Caco-2 (cell line): Measurements from ENCODE around the gene MYOD1. TPM values are rescaled to one million over a fixed set of nuclear protein-coding genes. Genes with fewer than 3 reads are reported as not detected.

Experiments used
- BruUV-seq: library from RNA; stranded (reverse); fragments of 400-500 nt; replicated peaks from 2 replicates; lab custom pipeline; 2021; lab: Mats Ljungman, UMichigan
- CTCF ChIA-PET: fragments of 300-600 bp; sonication (Branson Sonifier 250); formaldehyde crosslinking; loops from one replicate; lab custom pipeline; 2022; ENCODE audit warnings: antibody characterized with exemption; lab: Charles Lee
- POLR2A ChIA-PET: fragments of 300-600 bp; sonication (Branson Sonifier 250); formaldehyde crosslinking; loops from one replicate; lab custom pipeline; 2022; ENCODE audit warnings: antibody characterized with exemption; lab: Charles Lee
- DNase-seq, 2 experiments: peaks; one replicate each; pipeline versions ENCODE4 v3.0.0 to v3.0.0-alpha.2; 2020 to 2022
- H3K27me3 ChIP-seq: replicated peaks from 2 replicates; pipeline ENCODE4 v1.6.0; 2011; ENCODE audit warnings: low read length; ENCODE audit not compliant: control insufficient read depth, insufficient read depth
- H3K36me3 ChIP-seq: 2 replicates; pipeline ENCODE4 v1.5.1; 2011; ENCODE audit warnings: low read length; ENCODE audit not compliant: control insufficient read depth, insufficient read depth
- H3K4me1 ChIP-seq: fragments of 250-450 bp; sonication (Bioruptor Pico); 2 replicates; pipeline ENCODE4 v1.5.1; 2020; ENCODE audit warnings: mild to moderate bottlenecking
- H3K4me3 ChIP-seq: 2 replicates; pipeline ENCODE4 v1.5.1; 2011; ENCODE audit warnings: low read depth, mild to moderate bottlenecking, control low read depth, low read length
- H3K9me3 ChIP-seq: fragments of 250-450 bp; sonication (Bioruptor Pico); 2 replicates; pipeline ENCODE4 v1.5.1; 2020; ENCODE audit warnings: mild to moderate bottlenecking, moderate library complexity
- H3K27ac Mint-ChIP-seq: one replicate; pipeline ENCODE4 v1.8.0; 2022; ENCODE audit warnings: mixed read lengths; ENCODE audit not compliant: unreplicated experiment
- H3K27me3 Mint-ChIP-seq: one replicate; pipeline ENCODE4 v1.8.0; 2022; ENCODE audit warnings: mixed read lengths; ENCODE audit not compliant: insufficient read depth, unreplicated experiment
- H3K36me3 Mint-ChIP-seq: one replicate; pipeline ENCODE4 v1.8.0; 2022; ENCODE audit warnings: mild to moderate bottlenecking, mixed read lengths; ENCODE audit not compliant: insufficient read depth, unreplicated experiment
- H3K4me1 Mint-ChIP-seq: one replicate; pipeline ENCODE4 v1.8.0; 2022; ENCODE audit warnings: low read depth, mixed read lengths; ENCODE audit not compliant: unreplicated experiment
- H3K4me3 Mint-ChIP-seq: one replicate; pipeline ENCODE4 v1.8.0; 2022; ENCODE audit warnings: mild to moderate bottlenecking, moderate library complexity, mixed read lengths; ENCODE audit not compliant: unreplicated experiment
- H3K9me3 Mint-ChIP-seq: one replicate; pipeline ENCODE4 v1.8.0; 2022; ENCODE audit warnings: mixed read lengths; ENCODE audit not compliant: unreplicated experiment
- intact Hi-C: fragments of 100-400 bp; cut with micrococcal nuclease; formaldehyde crosslinking; loops from one replicate; pipeline ENCODE4 v1.10.0; 2022; ENCODE audit not compliant: unreplicated experiment
- total RNA-seq: library from RNA; stranded (reverse); gene quantifications from 2 replicates; pipeline ENCODE4 v1.2.3, GENCODE V29; 2022
- TF ChIP-seq, protein P1 (sequence below), 2 experiments: fragments of 200-600 bp in 1 of 2; IDR thresholded peaks; 1 replicate in 1 of 2; 2 replicates in 1 of 2; pipeline versions ENCODE4 v1.5.1 to v1.8.0; 2011 to 2022; ENCODE audit warnings: antibody characterized with exemption in 1 of 2, control low read depth in 1 of 2, inconsistent platforms in 1 of 2, low read depth in 1 of 2, low read length in 1 of 2, mild to moderate bottlenecking in 1 of 2, moderate library complexity in 1 of 2; ENCODE audit not compliant: insufficient read depth in 1 of 2, severe bottlenecking in 1 of 2, unreplicated experiment in 1 of 2

Gene MYOD1
- total RNA-seq, 1 experiment from 2014 or later: not detected

DNA sequence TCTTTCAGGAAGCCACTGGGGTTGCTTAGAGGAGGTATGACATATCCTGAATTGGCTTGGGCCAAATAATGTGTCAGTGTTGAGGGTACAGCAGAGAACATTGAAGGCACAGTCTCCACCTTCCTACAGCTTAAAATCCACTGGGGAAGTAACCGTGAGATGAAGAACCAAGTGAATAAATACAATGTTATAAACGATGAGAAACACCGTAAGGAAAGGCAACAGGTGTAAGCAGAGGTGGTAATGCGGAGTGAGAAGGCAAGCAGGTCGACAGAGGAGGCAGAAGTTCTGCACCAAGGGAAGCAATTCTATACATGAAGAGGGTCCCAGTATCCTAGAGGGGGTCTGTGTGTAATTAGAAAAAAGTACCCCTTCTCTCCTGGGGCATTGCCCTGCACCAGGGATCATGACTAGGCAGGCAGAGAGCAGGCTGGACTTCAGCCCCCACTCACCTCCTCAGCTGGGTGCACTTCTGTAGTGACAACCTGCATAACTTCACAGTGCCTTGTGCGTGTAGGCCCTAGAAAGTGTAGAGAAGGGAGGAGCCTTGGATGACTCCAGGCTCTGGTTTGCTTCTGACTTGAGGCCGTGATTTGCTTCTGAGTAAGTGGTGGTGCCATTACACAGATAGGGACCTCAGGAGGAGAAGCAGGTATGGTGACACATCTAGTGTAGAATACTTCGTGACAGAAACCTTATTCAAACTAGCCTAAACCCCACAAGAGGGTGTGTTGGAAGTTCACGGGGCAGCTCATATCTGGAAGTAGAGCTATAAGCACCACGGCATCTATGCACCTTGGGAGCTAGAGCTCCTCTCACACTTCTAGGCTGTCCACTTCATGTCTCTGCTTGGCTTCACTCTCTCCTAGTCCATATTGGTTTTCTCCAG is 4.9 kb downstream of the MYOD1 start:
- Mint-ChIP-seq H3K4me1 (no peaks in the 10 kb centered on the region), H3K36me3 (no peaks in the 10 kb centered on the region), H3K9me3 (no peaks in the 10 kb centered on the region), H3K27ac (no peak overlapping the region), H3K27me3 (peaks cover 19% of the 10 kb centered on the region), H3K4me3 (no peak overlapping the region)
- no peaks in the 10 kb centered on the region for H3K4me1 ChIP-seq
- BruUV-seq: no TSS peak
- no peak overlapping the region for H3K4me3 ChIP-seq
- H3K9me3 ChIP-seq: no peaks in the 10 kb centered on the region
- TF ChIP-seq, protein P1, sequence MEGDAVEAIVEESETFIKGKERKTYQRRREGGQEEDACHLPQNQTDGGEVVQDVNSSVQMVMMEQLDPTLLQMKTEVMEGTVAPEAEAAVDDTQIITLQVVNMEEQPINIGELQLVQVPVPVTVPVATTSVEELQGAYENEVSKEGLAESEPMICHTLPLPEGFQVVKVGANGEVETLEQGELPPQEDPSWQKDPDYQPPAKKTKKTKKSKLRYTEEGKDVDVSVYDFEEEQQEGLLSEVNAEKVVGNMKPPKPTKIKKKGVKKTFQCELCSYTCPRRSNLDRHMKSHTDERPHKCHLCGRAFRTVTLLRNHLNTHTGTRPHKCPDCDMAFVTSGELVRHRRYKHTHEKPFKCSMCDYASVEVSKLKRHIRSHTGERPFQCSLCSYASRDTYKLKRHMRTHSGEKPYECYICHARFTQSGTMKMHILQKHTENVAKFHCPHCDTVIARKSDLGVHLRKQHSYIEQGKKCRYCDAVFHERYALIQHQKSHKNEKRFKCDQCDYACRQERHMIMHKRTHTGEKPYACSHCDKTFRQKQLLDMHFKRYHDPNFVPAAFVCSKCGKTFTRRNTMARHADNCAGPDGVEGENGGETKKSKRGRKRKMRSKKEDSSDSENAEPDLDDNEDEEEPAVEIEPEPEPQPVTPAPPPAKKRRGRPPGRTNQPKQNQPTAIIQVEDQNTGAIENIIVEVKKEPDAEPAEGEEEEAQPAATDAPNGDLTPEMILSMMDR (IDR thresholded peaks at IDR 0.05; ENCODE audit: insufficient read depth in 1 of 2, low read depth in 1 of 2, low read length in 1 of 2, severe bottlenecking in 1 of 2, unreplicated experiment in 1 of 2): no peak
- DNase-seq: no peak
- POLR2A ChIA-PET: no interaction called here
- no peaks in the 10 kb centered on the region; the same call in none of the 2 replicates for H3K27me3 ChIP-seq
- intact Hi-C loops: no loop called here
- CTCF ChIA-PET: no interaction called here
- H3K36me3 ChIP-seq: no peaks in the 10 kb centered on the region

DNA sequence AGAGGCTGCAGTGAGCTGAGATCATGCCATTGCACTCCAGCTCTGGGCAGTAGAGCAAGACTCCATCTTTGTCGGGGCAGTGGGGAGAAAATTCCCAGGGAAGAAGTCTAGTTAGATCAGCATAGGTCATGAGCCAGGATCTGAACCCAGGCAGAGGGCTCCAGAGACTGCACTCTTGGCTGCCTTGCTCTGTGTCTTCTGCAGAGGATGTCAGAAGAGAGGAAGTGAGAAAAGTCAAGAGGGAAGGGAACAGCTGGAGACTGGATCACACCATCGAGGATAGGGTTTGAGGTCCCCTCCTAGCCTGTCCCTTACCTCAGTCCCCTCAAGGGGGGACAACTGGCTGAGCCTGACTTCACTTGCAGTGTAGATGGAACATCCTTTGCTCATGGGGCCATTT is 5.8 kb downstream of the MYOD1 start:
- Mint-ChIP-seq H3K4me3 (no peak overlapping the region), H3K9me3 (no peaks in the 10 kb centered on the region), H3K36me3 (no peaks in the 10 kb centered on the region), H3K4me1 (no peaks in the 10 kb centered on the region), H3K27me3 (peaks cover 19% of the 10 kb centered on the region), H3K27ac (no peak overlapping the region)
- intact Hi-C loops: no loop called here
- no peak for DNase-seq
- no peaks in the 10 kb centered on the region for H3K36me3 ChIP-seq
- H3K27me3 ChIP-seq: no peaks in the 10 kb centered on the region; the same call in none of the 2 replicates
- H3K9me3 ChIP-seq: no peaks in the 10 kb centered on the region
- TF ChIP-seq, protein P1 (IDR thresholded peaks at IDR 0.05; ENCODE audit: insufficient read depth in 1 of 2, low read depth in 1 of 2, low read length in 1 of 2, severe bottlenecking in 1 of 2, unreplicated experiment in 1 of 2): no peak
- BruUV-seq: no TSS peak
- no peak overlapping the region for H3K4me3 ChIP-seq
- H3K4me1 ChIP-seq: no peaks in the 10 kb centered on the region
- ChIA-PET POLR2A (no interaction called here), CTCF (no interaction called here)

DNA sequence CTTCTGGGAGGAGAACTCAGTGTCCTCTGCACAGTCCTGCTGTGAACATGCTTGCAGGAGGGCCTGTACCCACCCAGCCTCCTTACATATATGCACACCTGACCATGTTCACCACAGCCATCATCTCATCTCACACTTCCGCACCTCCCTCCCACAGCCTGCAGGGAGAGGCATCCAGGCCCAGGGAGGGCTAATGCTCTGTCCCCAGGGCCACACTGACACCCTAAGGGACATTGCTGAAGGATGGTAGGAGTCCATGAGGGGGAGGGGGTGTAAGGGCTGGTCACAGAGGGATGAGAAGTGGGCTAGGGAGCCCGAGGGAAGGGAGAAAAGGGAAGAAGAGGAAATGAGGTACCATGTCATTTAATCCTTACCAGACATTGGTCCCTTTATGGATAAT is 10.8 kb downstream of the MYOD1 start:
- Histone ChIP-seq H3K4me3 (no peak overlapping the region), H3K4me1 (peaks cover 10% of the 10 kb centered on the region; the same call in 1 of the 2 replicates), H3K36me3 (no peaks in the 10 kb centered on the region), H3K27me3 (no peaks in the 10 kb centered on the region; the same call in none of the 2 replicates), H3K9me3 (no peaks in the 10 kb centered on the region)
- no peaks in the 10 kb centered on the region for H3K4me1 Mint-ChIP-seq
- TF ChIP-seq, protein P1 (IDR thresholded peaks at IDR 0.05; ENCODE audit: insufficient read depth in 1 of 2, low read depth in 1 of 2, low read length in 1 of 2, severe bottlenecking in 1 of 2, unreplicated experiment in 1 of 2): no peak
- H3K9me3 Mint-ChIP-seq: no peaks in the 10 kb centered on the region
- CTCF ChIA-PET: interaction anchor here (0.6 to 2.6 kb wide), 24 partner anchors 11 to 375 kb away, joined by 3 to 55 read pairs (median 8); no protein-coding TSS in a partner anchor
- intact Hi-C loops: loop anchor here (1.0 kb wide), 1 partner anchor 131 kb away; no protein-coding TSS in a partner anchor
- POLR2A ChIA-PET: no interaction called here
- H3K36me3 Mint-ChIP-seq: no peaks in the 10 kb centered on the region
- no peak for DNase-seq
- H3K4me3 Mint-ChIP-seq: no peak overlapping the region
- no TSS peak for BruUV-seq
- peaks cover 21% of the 10 kb centered on the region for H3K27me3 Mint-ChIP-seq
- no peak overlapping the region for H3K27ac Mint-ChIP-seq
